GM13977 (cell line): ENCODE data around the gene RIMBP2.
"Not testable (repeated sequence)": the region's sequence is repeated elsewhere in the genome, so short reads cannot be mapped to it uniquely, and the experiment has no call there.

Experiments
- DNase-seq: peaks from one replicate; pipeline ENCODE4 v3.0.0; 2012; ENCODE audit warnings: low spot score
- CTCF ChIP-seq: IDR thresholded peaks from 2 replicates; pipeline ENCODE4 v1.5.1; 2012; ENCODE audit warnings: mild to moderate bottlenecking, control low read depth; ENCODE audit not compliant: insufficient read depth; ENCODE audit errors: extremely low read depth, missing control alignments
- in situ Hi-C: fragments of 300-500 bp; cut with MboI; formaldehyde crosslinking; loops from one replicate; pipeline ENCODE4 v1.12.0; 2022; ENCODE audit warnings: low sequenced_read_pairs, low pct_unique_long_range_greater_than_20kb, mixed read lengths, inconsistent platforms; ENCODE audit not compliant: unreplicated experiment

RIMBP2 gene

GRCh38 chr12:130592641-130593040 lies 123.5 kb downstream of the RIMBP2 start:
- DNase-seq = no peak
- in situ Hi-C loops = no loop called here

GRCh38 chr12:130591736-130592135 lies 124.4 kb downstream of the RIMBP2 start:
- TF ChIP-seq CTCF = no peak
- in situ Hi-C loops = no loop called here
- no peak for DNase-seq

More at GRCh38 chr12:130592641-130593040, 123.5 kb downstream of the RIMBP2 start:
- no peak for TF ChIP-seq CTCF

- no peak for DNase-seq
- no peak for TF ChIP-seq CTCF
- in situ Hi-C loops = no loop called here
These were observed 125.4 kb downstream of the RIMBP2 start for GRCh38 chr12:130590685-130591084.

GRCh38 chr12:130589540-130590317 lies 126.4 kb downstream of the RIMBP2 start:
- TF ChIP-seq CTCF = no peak
- in situ Hi-C loops = no loop called here
- DNase-seq = no peak

- TF ChIP-seq CTCF = no peak
- DNase-seq = no peak
- in situ Hi-C loops = no loop called here
These were observed 127.2 kb downstream of the RIMBP2 start for GRCh38 chr12:130588696-130589539.

- TF ChIP-seq CTCF = no peak
- in situ Hi-C loops = no loop called here
- no peak for DNase-seq
These were observed 128.1 kb downstream of the RIMBP2 start for GRCh38 chr12:130587966-130588365.

GRCh38 chr12:130584475-130584874 lies 131.6 kb downstream of the RIMBP2 start:
- DNase-seq, in situ Hi-C loops: not testable (repeated sequence)
